HuH-7 (cell line): ENCODE data around the gene GMDS.

Experiments used
- DNase-seq: peaks from one replicate; pipeline ENCODE4 v3.0.0; 2011; ENCODE audit warnings: low spot score

Gene GMDS

DNA sequence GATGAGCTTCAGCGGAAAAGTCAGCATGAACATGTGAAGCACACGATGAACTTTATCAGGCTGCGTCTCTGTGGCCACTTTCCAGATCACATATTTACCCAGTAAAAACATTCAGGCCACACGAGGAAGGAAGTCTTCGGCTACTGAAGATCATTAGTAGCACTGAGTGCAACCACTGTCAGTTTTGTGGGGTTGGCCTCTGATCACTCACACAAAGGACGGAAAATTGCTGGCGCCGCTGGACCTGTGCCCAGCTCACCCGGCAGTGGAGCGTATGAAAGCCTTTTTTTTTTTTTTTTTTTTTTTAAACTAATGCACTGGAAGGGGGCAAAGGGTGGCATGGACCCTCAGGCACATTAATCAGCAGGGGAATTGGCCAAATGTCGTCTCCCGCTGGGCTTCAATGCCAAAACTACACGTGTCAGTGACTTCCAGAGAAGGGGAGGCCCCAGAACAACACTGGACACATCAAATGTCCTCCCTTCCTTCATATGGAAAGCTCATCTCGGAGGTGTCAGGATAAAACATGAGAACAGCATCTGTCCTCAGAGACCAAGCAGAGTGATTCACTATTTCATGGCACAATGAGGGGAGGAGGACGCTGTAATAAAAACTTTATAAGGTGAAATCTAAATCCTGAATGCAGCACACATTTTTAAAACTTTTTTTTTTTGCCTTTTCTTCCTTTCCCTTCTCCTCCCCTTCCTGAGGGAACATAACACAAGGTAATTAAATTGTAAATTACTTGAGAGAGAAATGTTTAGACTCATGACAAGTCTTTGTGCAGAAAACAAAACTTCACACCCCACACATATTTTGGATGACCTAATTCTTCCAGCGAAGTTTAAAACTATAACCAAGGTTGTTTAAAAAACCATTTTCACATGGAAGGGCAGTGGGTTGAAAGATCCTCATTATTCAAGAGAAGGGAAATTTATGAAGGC lies 412.3 kb downstream of the GMDS start:
- DNase-seq: no peak

DNA sequence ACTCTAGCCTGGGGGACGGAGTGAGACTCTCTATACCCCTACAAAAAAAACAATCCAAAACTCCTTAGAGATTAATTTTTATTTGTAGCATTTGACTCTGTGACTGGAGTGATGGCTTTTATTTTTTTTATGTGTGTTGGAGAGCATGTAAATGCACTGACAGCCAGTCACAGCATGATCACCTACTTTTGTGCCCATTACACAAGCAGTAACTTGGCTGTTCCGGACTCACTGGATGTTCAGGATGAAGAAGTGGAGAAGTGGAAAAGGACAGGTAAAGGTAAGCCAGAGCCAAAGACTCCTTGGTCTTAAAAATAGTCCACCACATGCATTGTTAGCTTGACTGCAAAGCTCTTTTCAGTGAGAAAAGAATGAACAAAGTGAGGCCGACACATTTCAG lies 413.0 kb downstream of the GMDS start:
- no peak for DNase-seq

DNA sequence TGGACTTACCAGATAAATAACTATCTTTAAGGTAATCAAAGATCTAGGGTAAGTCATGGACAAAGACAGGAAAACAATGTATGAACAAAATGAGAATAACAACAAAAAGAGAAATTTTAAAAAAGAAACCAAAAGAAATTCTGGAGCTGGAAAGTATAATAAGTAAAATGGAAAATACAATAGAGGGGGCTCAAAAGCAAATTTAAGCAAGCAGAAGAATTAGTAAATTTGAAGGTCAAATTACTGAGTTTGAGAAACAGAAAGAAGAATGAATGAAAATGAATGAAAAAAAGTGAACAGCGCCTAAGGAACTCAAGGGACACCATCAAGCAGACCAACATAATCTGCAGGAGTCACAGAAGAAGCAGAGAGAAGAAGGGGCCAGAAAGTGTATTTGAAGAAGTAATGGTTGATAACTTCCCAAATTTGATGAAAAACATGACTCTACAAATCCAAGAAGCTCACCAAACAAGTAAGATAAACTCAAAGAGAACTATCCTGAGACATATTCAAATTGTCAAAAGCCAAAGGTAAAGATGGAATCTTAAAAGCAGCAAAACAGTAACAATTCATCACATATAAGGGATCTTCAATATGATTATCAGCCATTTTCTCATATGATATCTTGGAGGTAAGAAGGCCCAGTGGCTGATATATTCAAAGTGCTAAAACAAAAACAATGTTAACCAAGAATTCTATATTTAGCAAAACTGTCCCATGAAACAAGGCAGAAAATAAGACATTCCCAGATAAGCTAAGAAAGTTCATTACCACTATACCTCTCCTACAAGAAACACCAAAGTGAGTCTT lies 417.2 kb downstream of the GMDS start:
- DNase-seq: no peak

DNA sequence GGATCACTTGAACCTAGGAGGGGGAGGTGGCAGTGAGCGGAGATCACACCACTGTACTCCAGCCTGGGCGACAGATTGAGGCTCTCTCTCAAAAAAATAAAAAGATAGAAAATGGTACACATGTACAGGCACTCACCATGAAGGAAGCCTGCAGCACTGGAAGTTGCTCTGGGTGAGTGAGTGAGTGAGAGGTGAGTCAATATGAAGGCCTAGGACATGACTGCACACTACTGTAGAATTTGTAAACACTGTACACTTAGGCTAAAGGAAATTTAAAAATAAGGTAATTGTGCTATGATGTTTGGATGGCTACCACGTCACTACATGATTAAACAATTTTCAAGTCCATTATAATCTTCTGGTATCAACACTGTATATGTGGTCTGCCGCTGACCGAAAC lies 419.5 kb downstream of the GMDS start:
- DNase-seq: no peak

DNA sequence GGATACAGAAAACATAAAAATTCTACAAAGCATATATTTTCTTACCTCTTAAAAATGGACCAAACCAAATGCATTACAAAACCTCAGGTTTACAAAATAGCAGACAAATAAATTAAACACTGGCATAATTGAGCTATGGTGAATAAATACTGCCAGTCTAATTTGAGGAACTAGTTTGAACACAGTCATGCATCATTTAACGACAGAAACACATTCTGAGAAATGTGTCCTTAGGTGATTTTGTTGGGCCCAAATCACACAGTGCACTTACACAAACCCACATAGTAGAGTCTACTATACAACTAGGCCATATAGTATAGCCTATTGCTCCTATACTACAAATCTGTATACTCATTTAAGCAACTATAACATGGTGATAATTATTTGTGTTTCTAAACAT lies 420.1 kb downstream of the GMDS start:
- DNase-seq: no peak

DNA sequence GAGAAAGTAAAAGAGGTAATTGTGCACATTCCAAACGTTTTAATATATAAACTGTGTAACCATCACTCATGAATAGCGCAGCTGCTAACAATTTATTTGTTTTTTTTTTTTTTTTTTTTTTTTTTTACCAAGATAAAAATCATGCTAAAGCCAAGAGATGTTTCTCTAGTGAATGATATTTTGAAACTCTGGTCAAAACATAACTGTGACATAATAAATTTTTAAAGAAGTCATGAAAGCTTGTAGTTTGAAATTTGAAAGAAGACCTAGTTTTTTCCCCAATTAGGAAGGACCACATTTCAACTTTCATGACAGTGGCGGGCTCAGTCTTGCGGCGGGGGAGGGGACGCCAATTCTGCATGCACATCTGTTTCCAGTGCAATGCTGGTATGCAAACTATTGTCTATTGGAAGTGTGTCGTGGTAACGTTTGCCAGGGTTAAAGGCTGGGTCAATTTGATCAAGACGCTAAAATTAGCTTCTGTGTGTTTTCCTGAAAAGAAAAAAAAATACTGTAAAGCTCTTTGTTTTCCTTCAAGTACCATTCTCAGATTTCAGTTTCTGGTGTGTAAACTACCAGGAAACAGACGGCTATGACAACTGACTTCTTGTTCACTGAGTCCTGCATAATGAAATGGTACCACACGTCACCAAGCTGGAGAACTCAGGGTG lies 423.8 kb downstream of the GMDS start:
- DNase-seq: no peak

DNA sequence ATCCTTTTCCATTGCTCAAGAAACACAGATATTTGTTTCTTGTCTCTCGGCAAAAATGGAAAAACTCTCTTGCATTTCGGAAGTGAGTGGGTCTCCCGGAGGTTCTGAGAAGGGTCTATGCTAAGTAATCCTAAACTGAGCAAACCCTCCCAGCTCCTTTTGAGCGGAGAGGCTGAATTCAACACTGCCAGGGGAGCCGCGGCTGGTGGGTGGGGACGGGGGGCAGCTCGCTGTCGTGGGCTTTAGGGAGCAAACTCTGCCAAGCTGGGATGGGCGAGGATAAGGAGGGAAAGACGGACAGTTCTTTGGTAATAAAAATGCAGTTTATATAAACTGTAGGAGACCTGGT lies 424.3 kb downstream of the GMDS start:
- no peak for DNase-seq

DNA sequence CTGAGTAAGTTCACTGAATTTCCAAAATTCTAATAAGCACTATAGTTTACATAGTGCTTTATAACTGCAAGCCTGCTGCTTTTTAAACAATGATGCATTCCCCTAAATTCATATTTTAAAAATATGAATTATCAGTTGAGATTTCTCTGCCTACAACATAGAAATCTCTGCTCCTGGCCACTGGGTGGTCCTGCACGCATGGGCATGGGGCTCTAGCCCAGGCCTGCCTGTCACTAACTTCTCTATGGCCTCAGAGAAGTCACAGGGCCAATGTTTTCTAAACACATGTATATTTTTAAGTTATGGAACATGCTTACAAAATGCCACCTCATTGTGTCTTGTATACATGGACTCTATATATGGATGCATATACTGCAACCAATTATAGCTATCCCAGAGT lies 424.7 kb downstream of the GMDS start:
- DNase-seq: no peak

DNA sequence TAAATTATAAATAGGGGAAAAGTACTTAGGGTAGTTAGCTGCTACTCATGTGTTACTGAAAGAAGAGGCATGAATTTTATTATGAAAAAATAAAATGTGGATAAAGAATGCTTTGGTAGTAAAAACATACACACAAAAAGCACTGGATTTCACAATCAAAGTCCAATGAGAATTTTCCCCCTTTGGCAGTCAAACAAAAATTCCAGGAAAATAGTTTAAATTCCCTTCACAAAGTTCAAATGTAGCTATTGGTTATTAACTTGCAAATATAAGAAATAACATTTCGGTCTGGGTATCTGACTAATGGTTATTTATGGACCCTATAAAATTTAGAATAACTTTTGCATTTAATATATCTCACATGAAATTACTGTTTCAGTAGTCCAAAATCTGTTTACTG lies 425.2 kb downstream of the GMDS start:
- DNase-seq: no peak

DNA sequence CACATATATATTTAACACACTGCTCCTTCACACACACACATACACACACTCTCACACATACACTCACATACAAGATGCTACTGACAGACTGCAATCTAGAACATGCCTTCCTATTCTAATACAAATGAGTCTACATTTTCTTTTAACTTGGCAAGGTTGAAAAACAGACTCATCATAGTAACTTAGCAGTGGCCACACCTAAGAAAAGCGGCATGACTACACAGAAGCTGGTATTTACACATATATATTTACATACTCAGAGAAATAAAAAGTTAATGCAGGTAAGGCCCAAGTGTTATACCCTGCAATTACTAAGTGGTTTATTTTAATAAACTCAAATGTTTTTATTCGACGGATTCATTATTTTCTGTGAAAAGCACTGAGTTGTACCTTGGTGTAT lies 426.4 kb downstream of the GMDS start:
- no peak for DNase-seq

DNA sequence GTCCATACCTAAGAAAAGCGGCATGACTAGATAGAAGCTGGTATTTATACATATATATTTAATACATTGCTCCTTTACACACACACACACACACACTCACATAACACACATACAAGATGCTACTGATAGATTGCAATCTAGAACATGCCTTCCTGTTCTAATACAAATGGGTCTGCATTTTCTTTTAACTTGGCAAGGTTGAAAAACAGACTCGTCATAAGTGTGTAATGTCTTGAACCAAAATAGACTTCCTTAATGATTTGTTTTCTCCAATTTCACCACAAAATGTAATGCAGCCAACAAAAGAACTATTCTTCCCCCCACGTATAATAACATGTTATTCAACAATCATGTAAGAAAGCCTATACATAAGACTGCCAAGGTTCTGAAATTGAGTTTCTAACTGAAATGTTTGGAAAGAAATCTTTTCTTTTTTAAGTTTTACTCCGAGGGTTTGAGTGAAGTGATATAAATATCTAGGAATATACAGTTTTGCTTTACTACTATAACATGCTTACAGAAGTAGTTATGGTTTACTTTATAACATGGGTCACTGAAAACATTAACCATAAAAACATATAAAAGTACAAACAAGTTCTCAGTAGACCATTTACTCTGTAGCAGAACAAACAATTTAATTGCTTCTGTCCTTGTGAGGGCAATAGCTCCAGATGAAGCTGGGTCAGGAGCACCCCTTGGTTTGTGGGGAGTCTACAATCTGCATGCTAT lies 428.2 kb downstream of the GMDS start:
- no peak for DNase-seq

DNA sequence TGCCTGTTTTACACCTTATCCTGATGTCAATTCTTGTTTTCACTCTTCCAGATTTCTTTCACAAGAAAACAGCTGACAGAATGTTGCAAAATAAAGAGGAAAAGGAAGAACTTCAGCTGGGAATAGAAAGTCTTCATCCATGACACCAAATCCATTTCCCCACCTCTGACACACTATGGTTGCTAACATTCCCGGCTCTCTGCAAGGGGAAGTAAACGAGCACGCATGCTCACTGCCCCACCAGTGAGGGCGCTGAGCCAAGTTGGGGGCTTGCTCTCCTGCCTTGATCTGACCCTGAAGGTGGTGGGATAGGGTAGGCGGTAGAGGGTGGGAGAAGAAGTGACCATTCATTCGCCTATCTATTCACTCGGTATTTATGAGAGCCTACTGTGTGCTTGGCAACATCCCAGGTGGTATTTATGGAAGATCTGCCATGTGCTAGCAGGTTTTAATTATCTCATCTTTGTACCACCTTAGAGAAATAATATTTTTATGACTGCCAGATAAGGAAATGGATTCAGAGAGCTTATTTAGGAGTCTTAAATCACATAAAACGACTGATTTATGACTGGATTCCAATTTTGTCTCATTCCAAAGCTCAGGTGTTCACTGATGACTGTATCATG lies 429.5 kb downstream of the GMDS start:
- no peak for DNase-seq

DNA sequence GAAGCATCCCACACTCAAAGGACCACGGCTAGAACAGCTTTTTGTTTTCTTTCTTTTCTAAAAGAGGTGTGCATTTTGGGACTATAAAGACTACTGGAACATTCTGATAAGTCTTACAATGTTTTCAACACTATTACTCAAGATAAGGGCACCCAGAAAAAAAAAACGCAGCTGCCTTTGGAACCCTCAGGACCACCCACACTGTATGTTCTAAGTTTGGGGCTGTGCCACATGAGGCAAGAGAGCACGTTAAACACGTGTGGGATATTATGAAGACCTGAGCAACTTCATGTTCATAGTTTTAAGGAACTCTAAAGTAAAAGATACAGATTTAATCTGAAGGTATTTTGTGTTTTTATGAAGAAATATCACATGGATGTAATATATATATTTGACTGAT lies 431.1 kb downstream of the GMDS start:
- no peak for DNase-seq

DNA sequence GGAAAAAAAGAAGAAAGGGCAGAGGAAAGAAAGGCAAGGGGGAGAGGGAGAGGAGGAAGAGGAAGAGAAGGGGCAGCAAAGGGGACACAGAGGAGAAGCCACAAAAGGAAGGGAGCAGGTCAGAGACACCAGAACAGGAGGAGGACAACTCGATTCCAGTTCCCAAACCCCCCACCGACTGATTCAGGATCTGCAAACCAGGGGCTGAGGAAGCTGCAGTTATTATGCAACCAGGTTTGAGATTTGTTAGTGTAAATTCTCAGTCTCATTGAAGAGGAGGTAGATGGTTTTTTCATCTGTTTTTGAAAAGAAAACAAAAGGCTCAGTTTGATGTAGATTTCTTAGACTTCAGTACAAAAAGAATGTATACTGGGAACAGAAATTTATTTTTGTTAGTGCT lies 432.9 kb downstream of the GMDS start:
- DNase-seq: no peak

DNA sequence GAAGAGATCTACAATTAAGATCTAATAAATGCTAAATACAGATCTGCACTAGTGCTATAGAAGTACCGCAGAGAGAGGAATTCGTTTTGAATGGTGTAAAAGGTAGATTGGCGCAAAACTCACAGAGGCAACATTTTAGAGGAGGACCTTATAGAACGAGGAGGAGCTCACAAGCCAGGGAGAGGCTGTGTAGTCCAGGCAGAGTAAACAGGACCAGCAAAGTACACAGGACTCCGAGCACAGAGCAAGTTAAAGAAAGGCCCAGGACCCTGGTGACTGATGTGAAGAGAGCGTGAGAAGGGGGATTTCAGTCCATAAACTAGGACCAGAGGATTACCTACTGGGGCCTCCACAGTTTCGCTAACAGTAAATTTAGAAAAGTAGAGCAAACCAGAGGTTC lies 433.4 kb downstream of the GMDS start:
- DNase-seq: no peak

DNA sequence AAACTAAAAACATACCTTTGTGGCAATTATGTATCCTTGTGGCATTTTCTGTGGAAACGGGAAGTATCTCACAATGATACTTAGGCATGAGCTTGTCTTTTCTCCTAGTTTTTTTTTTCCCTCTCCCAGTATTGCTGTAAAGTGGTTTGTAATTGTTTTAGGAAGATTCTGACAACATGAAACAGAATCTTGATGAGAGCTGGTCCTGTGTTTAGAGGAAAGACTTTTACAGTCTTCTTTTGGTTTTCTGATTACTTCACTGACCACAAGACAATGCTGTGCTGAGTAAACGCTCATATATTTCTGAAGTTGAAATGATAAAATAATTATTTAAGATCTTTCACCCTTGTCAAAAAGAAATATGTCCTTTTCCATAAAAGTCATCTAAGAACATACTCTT lies 434.5 kb downstream of the GMDS start:
- DNase-seq: no peak

DNA sequence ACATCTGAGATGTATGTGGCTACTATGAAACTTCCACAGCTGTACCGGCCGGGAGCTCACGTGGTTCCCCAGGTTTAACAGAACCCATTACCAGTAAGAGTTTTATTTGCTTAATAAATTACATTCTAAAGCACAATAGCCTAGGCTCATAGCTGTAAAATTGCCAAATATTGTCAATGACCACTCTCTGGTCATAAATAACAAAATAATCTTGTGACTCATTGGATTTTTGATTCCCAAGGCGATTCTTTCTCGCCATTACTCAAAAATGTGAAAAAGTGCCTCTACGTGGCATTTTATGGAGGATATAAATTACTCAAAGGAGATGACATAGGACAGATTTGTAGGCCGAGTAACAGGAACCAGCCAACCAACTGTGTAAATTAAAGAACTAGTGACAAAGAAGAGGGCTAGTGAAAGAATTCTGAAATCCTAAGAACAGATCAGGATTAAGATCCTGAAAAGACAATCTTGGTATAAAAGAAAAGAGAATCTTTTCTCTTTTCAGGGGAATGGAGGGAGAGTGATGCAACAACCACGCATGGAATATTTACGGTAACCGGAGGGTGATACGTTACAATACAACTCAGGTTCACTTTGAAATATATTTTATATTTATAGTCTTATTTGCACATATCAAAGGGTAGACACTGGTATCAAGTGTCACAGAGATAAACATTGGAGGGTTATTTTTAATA lies 436.0 kb downstream of the GMDS start:
- DNase-seq: no peak

DNA sequence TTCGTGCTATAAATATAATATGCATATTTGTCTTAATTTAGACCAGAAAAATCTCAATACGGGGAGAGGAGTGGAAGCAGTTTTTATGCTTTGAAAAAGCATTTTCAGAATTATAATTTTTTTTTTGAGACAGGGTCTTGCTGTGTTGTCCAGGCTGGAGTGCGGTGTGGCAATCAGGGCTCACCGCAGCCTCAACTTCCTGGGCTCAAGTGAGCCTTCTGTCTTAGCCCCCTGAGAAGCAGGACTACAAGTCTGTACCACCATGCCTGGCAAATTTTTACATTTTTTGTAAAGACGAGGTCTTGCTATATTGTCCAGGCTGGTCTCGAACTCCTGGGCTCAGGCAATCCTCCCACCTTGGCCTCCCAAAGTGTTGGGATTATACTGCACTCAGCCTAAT lies 438.5 kb downstream of the GMDS start:
- no peak for DNase-seq

DNA sequence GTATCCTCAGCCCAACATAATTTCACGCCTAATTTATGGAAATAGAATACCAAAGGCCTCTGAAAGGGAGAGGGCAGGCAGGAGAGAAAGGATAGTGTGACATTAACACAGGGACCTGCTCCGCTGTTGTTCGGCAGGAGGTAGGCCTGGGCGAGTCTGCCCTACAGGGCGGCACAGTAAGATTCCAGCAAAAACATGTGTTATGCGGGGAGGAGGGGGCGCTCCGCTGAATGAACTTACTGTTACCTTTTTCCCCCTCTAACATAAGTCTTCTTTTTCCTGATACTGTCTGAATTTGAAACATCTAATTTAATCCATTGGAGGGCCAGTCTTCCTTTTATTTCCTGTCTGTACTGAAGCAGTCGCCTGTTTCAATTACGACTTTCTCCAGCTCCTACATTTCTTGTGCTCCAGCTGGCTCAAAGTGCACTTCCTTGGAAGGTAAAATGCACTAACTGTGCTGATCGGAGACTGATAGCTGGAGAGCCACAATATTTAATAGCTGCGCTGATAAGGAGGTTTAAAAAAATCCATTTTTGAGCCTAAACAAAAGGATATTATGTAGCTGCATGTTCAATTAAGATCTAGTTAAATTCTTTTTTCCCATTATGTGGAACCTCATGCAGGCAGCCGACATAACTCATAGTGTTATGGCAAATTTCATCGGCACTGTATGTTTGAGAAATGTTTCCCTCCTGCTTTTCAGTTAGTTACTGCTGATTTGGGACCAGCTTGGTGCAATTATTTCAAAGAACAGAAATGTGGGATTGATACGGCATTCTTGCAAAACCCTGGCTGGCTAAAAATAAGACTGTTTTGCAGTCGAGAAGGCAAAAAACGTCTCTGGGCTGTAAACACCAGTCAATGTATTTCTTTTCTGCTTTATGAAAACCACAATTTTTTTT lies 442.7 kb downstream of the GMDS start:
- no peak for DNase-seq

DNA sequence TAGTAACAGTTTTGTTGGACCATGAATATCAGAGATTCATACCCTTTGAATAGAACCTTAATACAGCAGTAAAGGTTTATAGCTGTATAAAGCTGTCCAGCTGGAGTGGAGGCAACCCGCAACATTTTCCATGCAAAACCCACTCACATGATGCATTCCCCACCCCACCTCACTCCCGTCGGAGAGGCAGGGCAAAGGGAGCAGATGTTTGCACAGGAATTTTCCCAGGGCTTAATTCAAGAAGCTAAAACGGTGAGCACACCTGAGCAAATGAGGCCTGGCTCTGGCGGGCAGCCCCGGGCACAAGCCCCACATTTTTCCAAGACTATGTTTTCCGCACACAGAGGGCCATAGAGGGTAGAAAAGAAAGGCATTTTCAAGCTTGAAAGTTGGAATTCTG lies 444.0 kb downstream of the GMDS start:
- no peak for DNase-seq
